ENCODE results near the gene DTX3.
"Not testable (repeated sequence)": the region's sequence is repeated elsewhere in the genome, so short reads cannot be mapped to it uniquely, and the experiment has no call there.

The DTX3 gene

DNA sequence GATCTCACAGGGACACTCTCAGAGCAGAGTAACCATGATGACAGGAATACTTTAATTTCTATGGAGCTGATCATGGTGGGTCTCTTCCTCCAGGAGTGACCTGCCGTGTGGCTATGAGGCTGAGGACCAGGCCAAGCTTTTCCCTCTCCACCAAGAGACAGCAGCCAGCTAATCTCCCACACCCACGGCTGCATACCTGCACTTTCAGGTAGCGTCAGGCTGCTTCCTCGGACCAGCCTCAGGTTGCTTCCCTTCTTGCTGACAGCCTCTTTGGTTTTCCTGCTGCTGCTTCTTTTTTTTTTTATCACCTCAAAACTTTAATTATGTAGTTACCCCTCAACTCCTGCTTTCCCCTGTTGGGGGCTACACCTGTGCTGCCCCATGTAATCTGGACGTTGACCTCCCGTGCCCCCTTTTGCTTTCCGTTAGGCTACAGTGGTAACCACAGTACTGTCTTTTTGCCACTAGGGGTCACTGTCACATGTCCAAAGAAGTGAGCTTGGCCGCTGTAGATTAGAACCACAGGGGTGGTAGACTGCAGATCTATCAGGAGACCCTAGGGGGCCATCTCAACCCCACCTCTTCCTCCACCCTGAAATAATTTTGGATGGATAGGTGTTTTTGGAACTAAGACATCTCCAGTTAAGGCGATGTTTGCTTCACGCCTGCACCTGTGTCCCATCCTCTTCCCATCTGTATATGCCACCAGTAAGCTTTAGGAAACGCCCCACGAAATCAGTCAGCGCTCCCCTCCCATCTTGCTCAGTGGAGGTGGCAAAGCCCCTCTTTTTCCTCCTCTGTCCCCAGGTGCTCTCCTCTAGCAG lies 21.4 kb upstream of the DTX3 start:
- Histone ChIP-seq H3K36me3 (ENCODE audit: insufficient read depth, low read length) (no peaks in the 10 kb centered on the region), H3K4me1 (ENCODE audit: control insufficient read depth, insufficient read depth, low read length, unreplicated experiment) (no peaks in the 10 kb centered on the region), H3K79me2 (ENCODE audit: control insufficient read depth, insufficient read depth, low read length, unreplicated experiment) (no peaks in the 10 kb centered on the region), H3K27me3 (ENCODE audit: insufficient read depth, low read length) (peaks cover 22% of the 10 kb centered on the region), H3K27ac (ENCODE audit: low read depth, low read length) (no peak overlapping the region), H3K4me3 (ENCODE audit: low read depth, low read length) (no peak overlapping the region), H2AFZ (ENCODE audit: low read length, unreplicated experiment) (no peak overlapping the region)

GRCh38 chr12:57584050-57584449 lies 20.6 kb upstream of the DTX3 start:
- no peaks in the 10 kb centered on the region for H3K4me1 ChIP-seq (ENCODE audit: control insufficient read depth, insufficient read depth, low read length, unreplicated experiment)
- peaks cover 23% of the 10 kb centered on the region for H3K27me3 ChIP-seq (ENCODE audit: insufficient read depth, low read length)
- H3K4me3 ChIP-seq (ENCODE audit: low read depth, low read length): no peak overlapping the region
- no peaks in the 10 kb centered on the region for H3K36me3 ChIP-seq (ENCODE audit: insufficient read depth, low read length)
- H3K79me2 ChIP-seq (ENCODE audit: control insufficient read depth, insufficient read depth, low read length, unreplicated experiment): no peaks in the 10 kb centered on the region
- no peak overlapping the region for H2AFZ ChIP-seq (ENCODE audit: low read length, unreplicated experiment)
- no peak overlapping the region for H3K27ac ChIP-seq (ENCODE audit: low read depth, low read length)

GRCh38 chr12:57584690-57585089 lies 19.9 kb upstream of the DTX3 start:
- Histone ChIP-seq H2AFZ (ENCODE audit: low read length, unreplicated experiment) (no peak overlapping the region), H3K27ac (ENCODE audit: low read depth, low read length) (no peak overlapping the region), H3K4me3 (ENCODE audit: low read depth, low read length) (no peak overlapping the region), H3K27me3 (ENCODE audit: insufficient read depth, low read length) (peaks cover 23% of the 10 kb centered on the region), H3K79me2 (ENCODE audit: control insufficient read depth, insufficient read depth, low read length, unreplicated experiment) (no peaks in the 10 kb centered on the region), H3K4me1 (ENCODE audit: control insufficient read depth, insufficient read depth, low read length, unreplicated experiment) (no peaks in the 10 kb centered on the region), H3K36me3 (ENCODE audit: insufficient read depth, low read length) (no peaks in the 10 kb centered on the region)

DNA sequence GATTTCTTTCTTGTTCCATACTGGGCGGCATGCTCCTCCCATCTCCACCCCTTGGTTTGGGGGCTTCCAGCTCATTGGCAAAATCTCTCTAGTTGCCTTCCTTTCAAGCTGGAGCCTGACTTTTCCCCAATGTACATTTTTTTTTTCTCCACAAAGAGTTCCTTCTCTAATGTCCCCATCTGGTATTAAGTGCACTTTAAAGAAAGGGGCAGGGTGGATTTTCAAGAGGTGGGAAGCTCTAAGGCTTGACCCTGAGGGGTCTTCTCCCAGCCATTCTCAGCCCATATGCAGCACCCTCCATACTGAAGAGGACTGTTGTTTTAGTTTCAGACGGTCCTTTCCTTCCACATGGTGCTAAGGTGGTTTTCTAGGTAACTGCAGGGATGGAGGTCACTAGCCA lies 19.5 kb upstream of the DTX3 start:
- H2AFZ ChIP-seq (ENCODE audit: low read length, unreplicated experiment): no peak overlapping the region
- H3K27me3 ChIP-seq (ENCODE audit: insufficient read depth, low read length): peaks cover 23% of the 10 kb centered on the region
- no peak overlapping the region for H3K4me3 ChIP-seq (ENCODE audit: low read depth, low read length)
- H3K79me2 ChIP-seq (ENCODE audit: control insufficient read depth, insufficient read depth, low read length, unreplicated experiment): no peaks in the 10 kb centered on the region
- H3K4me1 ChIP-seq (ENCODE audit: control insufficient read depth, insufficient read depth, low read length, unreplicated experiment): no peaks in the 10 kb centered on the region
- no peak overlapping the region for H3K27ac ChIP-seq (ENCODE audit: low read depth, low read length)
- no peaks in the 10 kb centered on the region for H3K36me3 ChIP-seq (ENCODE audit: insufficient read depth, low read length)

- no peak overlapping the region for H2AFZ ChIP-seq (ENCODE audit: low read length, unreplicated experiment)
- no peak overlapping the region for H3K27ac ChIP-seq (ENCODE audit: low read depth, low read length)
- H3K27me3 ChIP-seq (ENCODE audit: insufficient read depth, low read length): peaks cover 23% of the 10 kb centered on the region
- H3K4me1 ChIP-seq (ENCODE audit: control insufficient read depth, insufficient read depth, low read length, unreplicated experiment): no peaks in the 10 kb centered on the region
- H3K4me3 ChIP-seq (ENCODE audit: low read depth, low read length): no peak overlapping the region
- no peaks in the 10 kb centered on the region for H3K79me2 ChIP-seq (ENCODE audit: control insufficient read depth, insufficient read depth, low read length, unreplicated experiment)
- no peaks in the 10 kb centered on the region for H3K36me3 ChIP-seq (ENCODE audit: insufficient read depth, low read length)
Measured at GRCh38 chr12:57586128-57586527, 18.5 kb upstream of the DTX3 start.

GRCh38 chr12:57586832-57587429 lies 17.7 kb upstream of the DTX3 start:
- Histone ChIP-seq H3K79me2 (ENCODE audit: control insufficient read depth, insufficient read depth, low read length, unreplicated experiment) (no peaks in the 10 kb centered on the region), H3K27ac (ENCODE audit: low read depth, low read length) (no peak overlapping the region), H2AFZ (ENCODE audit: low read length, unreplicated experiment) (no peak overlapping the region)

DNA sequence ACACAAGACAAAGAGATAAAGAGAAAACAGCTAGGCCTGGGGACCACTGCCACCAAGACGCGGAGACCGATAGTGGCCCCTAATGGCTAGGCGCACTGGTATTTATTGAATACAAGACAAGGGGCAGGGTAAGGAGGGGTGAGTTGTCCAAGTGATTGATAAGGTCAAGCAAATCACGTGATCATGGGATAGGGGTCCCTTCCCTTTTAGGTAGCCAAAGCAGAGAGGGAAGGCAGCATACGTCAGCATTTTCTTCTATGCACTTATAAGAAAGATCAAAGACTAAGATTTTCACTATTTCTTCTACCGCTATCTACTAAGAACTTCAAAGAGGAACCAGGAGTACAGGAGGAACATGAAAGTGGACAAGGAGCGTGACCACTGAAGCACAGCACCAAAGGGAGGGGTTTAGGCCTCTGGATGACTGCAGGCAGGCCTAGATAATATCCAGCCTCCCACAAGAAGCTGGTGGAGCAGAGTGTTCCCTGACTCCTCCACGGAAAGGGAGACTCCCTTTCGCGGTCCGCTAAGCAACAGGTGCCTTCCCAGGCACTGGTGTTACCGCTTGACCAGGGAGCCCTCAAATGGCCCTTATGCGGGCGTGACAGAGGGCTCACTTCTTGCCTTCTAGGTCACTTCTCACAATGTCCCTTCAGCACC lies 15.5 kb upstream of the DTX3 start:
- not testable (repeated sequence) for H3K27ac ChIP-seq (ENCODE audit: low read depth, low read length)

More at GRCh38 chr12:57586832-57587429, 17.7 kb upstream of the DTX3 start:
- H3K4me1 ChIP-seq (ENCODE audit: control insufficient read depth, insufficient read depth, low read length, unreplicated experiment): peaks cover 2% of the 10 kb centered on the region
- no peak overlapping the region for H3K4me3 ChIP-seq (ENCODE audit: low read depth, low read length)
- H3K36me3 ChIP-seq (ENCODE audit: insufficient read depth, low read length): no peaks in the 10 kb centered on the region
- peaks cover 23% of the 10 kb centered on the region for H3K27me3 ChIP-seq (ENCODE audit: insufficient read depth, low read length)

GRCh38 chr12:57590479-57590863 lies 14.2 kb upstream of the DTX3 start:
- Histone ChIP-seq H3K79me2 (ENCODE audit: control insufficient read depth, insufficient read depth, low read length, unreplicated experiment) (no peaks in the 10 kb centered on the region), H3K36me3 (ENCODE audit: insufficient read depth, low read length) (no peaks in the 10 kb centered on the region), H3K27ac (ENCODE audit: low read depth, low read length) (no peak overlapping the region), H3K4me3 (ENCODE audit: low read depth, low read length) (peak overlapping the region; percentile 95), H3K27me3 (ENCODE audit: insufficient read depth, low read length) (peaks cover 18% of the 10 kb centered on the region), H3K4me1 (ENCODE audit: control insufficient read depth, insufficient read depth, low read length, unreplicated experiment) (peaks cover 10% of the 10 kb centered on the region), H2AFZ (ENCODE audit: low read length, unreplicated experiment) (peak overlapping the region; percentile 99)

More for the DNA sequence above, 15.5 kb upstream of the DTX3 start:
- H3K36me3 ChIP-seq (ENCODE audit: insufficient read depth, low read length); H2AFZ ChIP-seq (ENCODE audit: low read length, unreplicated experiment); H3K4me3 ChIP-seq (ENCODE audit: low read depth, low read length); H3K79me2 ChIP-seq (ENCODE audit: control insufficient read depth, insufficient read depth, low read length, unreplicated experiment); H3K4me1 ChIP-seq (ENCODE audit: control insufficient read depth, insufficient read depth, low read length, unreplicated experiment): not testable (repeated sequence)
- H3K27me3 ChIP-seq (ENCODE audit: insufficient read depth, low read length): peaks cover 23% of the 10 kb centered on the region

- Histone ChIP-seq H3K4me1 (ENCODE audit: control insufficient read depth, insufficient read depth, low read length, unreplicated experiment) (peaks cover 10% of the 10 kb centered on the region), H3K36me3 (ENCODE audit: insufficient read depth, low read length) (no peaks in the 10 kb centered on the region), H3K4me3 (ENCODE audit: low read depth, low read length) (peak within 1 kb of the TSS; percentile 95), H3K79me2 (ENCODE audit: control insufficient read depth, insufficient read depth, low read length, unreplicated experiment) (no peaks in the 10 kb centered on the region), H3K27me3 (ENCODE audit: insufficient read depth, low read length) (peaks cover 15% of the 10 kb centered on the region), H2AFZ (ENCODE audit: low read length, unreplicated experiment) (peak within 1 kb of the TSS; percentile 99), H3K27ac (ENCODE audit: low read depth, low read length) (no peak within 1 kb of the TSS)
Measured at GRCh38 chr12:57590864-57591781, 13.5 kb upstream of the DTX3 start, which contains the start of gene PIP4K2C. Gene PIP4K2C, plus strand, starts transcription at chr12:57591192. Its CDS starts 98 bp downstream, at chr12:57591290.

- H3K4me3 ChIP-seq (ENCODE audit: low read depth, low read length): peak overlapping the region; percentile 95
- no peaks in the 10 kb centered on the region for H3K36me3 ChIP-seq (ENCODE audit: insufficient read depth, low read length)
- H3K4me1 ChIP-seq (ENCODE audit: control insufficient read depth, insufficient read depth, low read length, unreplicated experiment): peaks cover 10% of the 10 kb centered on the region
- peaks cover 12% of the 10 kb centered on the region for H3K27me3 ChIP-seq (ENCODE audit: insufficient read depth, low read length)
- no peaks in the 10 kb centered on the region for H3K79me2 ChIP-seq (ENCODE audit: control insufficient read depth, insufficient read depth, low read length, unreplicated experiment)
- no peak overlapping the region for H3K27ac ChIP-seq (ENCODE audit: low read depth, low read length)
- peak overlapping the region; percentile 99 for H2AFZ ChIP-seq (ENCODE audit: low read length, unreplicated experiment)
Measured at GRCh38 chr12:57591782-57592325, 12.8 kb upstream of the DTX3 start.
